Progenitor cell of endocrine pancreas (in vitro differentiated cells): ENCODE measurements around the gene ROBO2. TPM values are rescaled to one million over a fixed set of nuclear protein-coding genes. Genes with fewer than 3 reads are reported as not detected.
A peak's percentile ranks its signal among the peaks of the same experiment; 100 is the strongest.

Source experiments
- DNase-seq: peaks from one replicate; pipeline ENCODE4 v3.0.0; 2021; ENCODE audit warnings: low spot score; ENCODE audit not compliant: unreplicated experiment
- H3K27ac Mint-ChIP-seq: 2 replicates; pipeline ENCODE4 v1.8.0; 2021; ENCODE audit warnings: mild to moderate bottlenecking, moderate library complexity, mixed read lengths
- H3K27me3 Mint-ChIP-seq: 2 replicates; pipeline ENCODE4 v1.8.0; 2021; ENCODE audit warnings: mixed read lengths
- H3K36me3 Mint-ChIP-seq: 2 replicates; pipeline ENCODE4 v1.8.0; 2022; ENCODE audit warnings: mixed read lengths; ENCODE audit not compliant: insufficient read depth
- H3K4me1 Mint-ChIP-seq: 2 replicates; pipeline ENCODE4 v1.8.0; 2021; ENCODE audit warnings: low read depth, mixed read lengths
- H3K4me3 Mint-ChIP-seq: 2 replicates; pipeline ENCODE4 v1.8.0; 2021; ENCODE audit warnings: low read depth, mild to moderate bottlenecking, moderate library complexity, mixed read lengths
- H3K9me3 Mint-ChIP-seq: 2 replicates; pipeline ENCODE4 v1.8.0; 2021; ENCODE audit warnings: low read depth, mixed read lengths
- total RNA-seq: library from RNA; stranded (reverse); gene quantifications from 2 replicates; pipeline ENCODE4 v1.2.1, GENCODE V29; 2021
- TF ChIP-seq, protein P1 (sequence below): fragments of 200-600 bp; sonication (generic); IDR thresholded peaks from one replicate; pipeline ENCODE4 v1.5.0; 2021; ENCODE audit warnings: antibody characterized with exemption, mild to moderate bottlenecking; ENCODE audit not compliant: unreplicated experiment

ROBO2 gene
- total RNA-seq, 1 donor from 2014 or later: 75.2 TPM

DNA sequence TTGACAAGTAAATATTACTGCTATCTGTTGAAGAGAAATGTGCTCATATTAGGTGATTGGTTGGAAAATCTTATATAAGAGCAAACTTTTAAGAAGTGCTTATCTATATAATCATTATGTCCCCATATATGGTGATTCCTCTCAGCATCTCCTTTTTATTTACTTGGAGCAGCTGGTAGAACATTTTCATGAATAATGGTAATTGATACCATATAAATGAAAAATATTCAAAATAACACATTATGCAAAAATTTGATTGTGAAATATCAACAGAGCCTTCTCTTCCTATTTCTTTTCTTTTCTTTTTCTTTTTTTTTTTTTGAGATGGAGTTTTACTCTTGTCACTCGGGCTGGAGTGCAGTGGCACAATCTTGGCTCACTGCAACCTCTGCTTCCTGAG is 56.2 kb downstream of the ROBO2 start:
- H3K27ac Mint-ChIP-seq: no peak overlapping the region
- H3K4me3 Mint-ChIP-seq: no peak overlapping the region
- peaks cover 4% of the 10 kb centered on the region for H3K4me1 Mint-ChIP-seq
- H3K36me3 Mint-ChIP-seq: peaks cover 22% of the 10 kb centered on the region
- peaks cover 17% of the 10 kb centered on the region for H3K9me3 Mint-ChIP-seq
- TF ChIP-seq, protein P1, sequence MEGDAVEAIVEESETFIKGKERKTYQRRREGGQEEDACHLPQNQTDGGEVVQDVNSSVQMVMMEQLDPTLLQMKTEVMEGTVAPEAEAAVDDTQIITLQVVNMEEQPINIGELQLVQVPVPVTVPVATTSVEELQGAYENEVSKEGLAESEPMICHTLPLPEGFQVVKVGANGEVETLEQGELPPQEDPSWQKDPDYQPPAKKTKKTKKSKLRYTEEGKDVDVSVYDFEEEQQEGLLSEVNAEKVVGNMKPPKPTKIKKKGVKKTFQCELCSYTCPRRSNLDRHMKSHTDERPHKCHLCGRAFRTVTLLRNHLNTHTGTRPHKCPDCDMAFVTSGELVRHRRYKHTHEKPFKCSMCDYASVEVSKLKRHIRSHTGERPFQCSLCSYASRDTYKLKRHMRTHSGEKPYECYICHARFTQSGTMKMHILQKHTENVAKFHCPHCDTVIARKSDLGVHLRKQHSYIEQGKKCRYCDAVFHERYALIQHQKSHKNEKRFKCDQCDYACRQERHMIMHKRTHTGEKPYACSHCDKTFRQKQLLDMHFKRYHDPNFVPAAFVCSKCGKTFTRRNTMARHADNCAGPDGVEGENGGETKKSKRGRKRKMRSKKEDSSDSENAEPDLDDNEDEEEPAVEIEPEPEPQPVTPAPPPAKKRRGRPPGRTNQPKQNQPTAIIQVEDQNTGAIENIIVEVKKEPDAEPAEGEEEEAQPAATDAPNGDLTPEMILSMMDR: no peak
- DNase-seq: no peak
- no peaks in the 10 kb centered on the region for H3K27me3 Mint-ChIP-seq

- Mint-ChIP-seq H3K4me3 (no peak overlapping the region), H3K27ac (no peak overlapping the region), H3K9me3 (peaks cover 20% of the 10 kb centered on the region), H3K4me1 (peaks cover 4% of the 10 kb centered on the region), H3K36me3 (peaks cover 28% of the 10 kb centered on the region), H3K27me3 (no peaks in the 10 kb centered on the region)
- DNase-seq: no peak
- TF ChIP-seq, protein P1: no peak
Measured at GRCh38 chr3:77096966-77097890, 57.3 kb downstream of the ROBO2 start.

- Mint-ChIP-seq H3K36me3 (peaks cover 15% of the 10 kb centered on the region), H3K4me1 (peaks cover 6% of the 10 kb centered on the region), H3K9me3 (peaks cover 3% of the 10 kb centered on the region), H3K27me3 (no peaks in the 10 kb centered on the region), H3K27ac (peak overlapping the region; percentile 18), H3K4me3 (no peak overlapping the region)
- TF ChIP-seq, protein P1: no peak
- DNase-seq: no peak
Measured at GRCh38 chr3:77102951-77103769, 63.3 kb downstream of the ROBO2 start.

DNA sequence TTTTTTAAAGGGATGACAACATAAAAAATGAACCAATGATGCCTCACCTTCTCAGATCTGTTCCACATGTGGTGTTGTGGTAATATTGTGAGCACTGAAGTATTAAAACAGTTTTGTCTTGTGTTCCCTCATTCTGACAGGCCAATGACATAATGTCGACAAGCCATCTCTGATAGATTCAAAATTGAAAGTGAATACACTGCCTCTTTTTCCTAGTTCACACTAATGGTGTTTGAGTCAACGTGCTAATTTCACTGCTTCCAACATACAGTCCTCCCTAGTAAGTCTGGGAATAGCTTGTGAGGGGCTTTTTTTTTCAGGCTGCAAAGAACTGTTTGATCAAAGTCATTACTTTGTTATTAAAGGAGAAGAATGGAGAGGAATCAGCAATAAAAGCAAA is 82.8 kb downstream of the ROBO2 start:
- H3K4me1 Mint-ChIP-seq: peaks cover 15% of the 10 kb centered on the region
- no peak overlapping the region for H3K4me3 Mint-ChIP-seq
- no peak overlapping the region for H3K27ac Mint-ChIP-seq
- H3K9me3 Mint-ChIP-seq: peaks cover 6% of the 10 kb centered on the region
- peaks cover 3% of the 10 kb centered on the region for H3K36me3 Mint-ChIP-seq
- no peaks in the 10 kb centered on the region for H3K27me3 Mint-ChIP-seq
- no peak for DNase-seq
- TF ChIP-seq, protein P1: no peak

- H3K4me1 Mint-ChIP-seq: peaks cover 15% of the 10 kb centered on the region
- TF ChIP-seq, protein P1: no peak
- H3K4me3 Mint-ChIP-seq: no peak overlapping the region
- no peak overlapping the region for H3K27ac Mint-ChIP-seq
- no peak for DNase-seq
- H3K27me3 Mint-ChIP-seq: no peaks in the 10 kb centered on the region
- H3K36me3 Mint-ChIP-seq: peaks cover 7% of the 10 kb centered on the region
- H3K9me3 Mint-ChIP-seq: peaks cover 6% of the 10 kb centered on the region
Measured at GRCh38 chr3:77125966-77126365, 86.1 kb downstream of the ROBO2 start.
